GM13977 (cell line): Measurements from ENCODE around the gene CLCN1.

Source experiments
- DNase-seq: peaks from one replicate; pipeline ENCODE4 v3.0.0; 2012; ENCODE audit warnings: low spot score
- CTCF ChIP-seq: IDR thresholded peaks from 2 replicates; pipeline ENCODE4 v1.5.1; 2012; ENCODE audit warnings: mild to moderate bottlenecking, control low read depth; ENCODE audit not compliant: insufficient read depth; ENCODE audit errors: extremely low read depth, missing control alignments
- in situ Hi-C: fragments of 300-500 bp; cut with MboI; formaldehyde crosslinking; loops from one replicate; pipeline ENCODE4 v1.12.0; 2022; ENCODE audit warnings: low sequenced_read_pairs, low pct_unique_long_range_greater_than_20kb, mixed read lengths, inconsistent platforms; ENCODE audit not compliant: unreplicated experiment

The CLCN1 gene

DNA sequence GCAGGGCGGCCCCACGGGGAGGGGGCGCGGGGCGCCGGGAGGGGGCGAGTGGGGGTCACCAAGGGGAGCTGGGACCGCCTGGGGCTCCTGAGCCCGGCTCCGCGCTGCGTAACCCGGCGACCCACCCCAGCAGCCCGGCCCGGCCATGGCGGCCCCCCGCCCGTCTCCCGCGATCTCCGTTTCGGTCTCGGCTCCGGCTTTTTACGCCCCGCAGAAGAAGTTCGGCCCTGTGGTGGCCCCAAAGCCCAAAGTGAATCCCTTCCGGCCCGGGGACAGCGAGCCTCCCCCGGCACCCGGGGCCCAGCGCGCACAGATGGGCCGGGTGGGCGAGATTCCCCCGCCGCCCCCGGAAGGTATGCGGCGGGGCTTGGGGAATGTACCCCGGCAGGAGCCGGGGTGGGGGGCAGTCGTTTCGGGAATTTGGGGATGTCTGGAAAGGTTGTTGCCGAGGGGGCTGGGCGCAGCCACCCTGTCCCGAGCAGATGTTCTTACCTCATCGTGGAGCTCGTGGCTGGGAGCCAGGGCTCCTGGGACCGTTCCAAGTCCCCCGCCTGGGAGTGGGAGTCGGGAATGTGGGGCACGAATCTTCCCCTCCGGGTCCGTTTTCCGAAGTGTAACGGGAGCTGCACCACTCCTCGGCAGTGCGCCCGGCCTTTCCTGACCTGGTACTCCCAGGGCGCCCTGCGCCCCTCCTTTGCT, 65.7 kb downstream of the CLCN1 start:
- DNase-seq: peak; percentile 69

GRCh38 chr7:143382126-143382790, 66.3 kb downstream of the CLCN1 start:
- in situ Hi-C loops: no loop called here
- TF ChIP-seq CTCF: no peak
- DNase-seq: no peak

More for the DNA sequence above, 65.7 kb downstream of the CLCN1 start:
- in situ Hi-C loops: no loop called here
- TF ChIP-seq CTCF: no peak

DNA sequence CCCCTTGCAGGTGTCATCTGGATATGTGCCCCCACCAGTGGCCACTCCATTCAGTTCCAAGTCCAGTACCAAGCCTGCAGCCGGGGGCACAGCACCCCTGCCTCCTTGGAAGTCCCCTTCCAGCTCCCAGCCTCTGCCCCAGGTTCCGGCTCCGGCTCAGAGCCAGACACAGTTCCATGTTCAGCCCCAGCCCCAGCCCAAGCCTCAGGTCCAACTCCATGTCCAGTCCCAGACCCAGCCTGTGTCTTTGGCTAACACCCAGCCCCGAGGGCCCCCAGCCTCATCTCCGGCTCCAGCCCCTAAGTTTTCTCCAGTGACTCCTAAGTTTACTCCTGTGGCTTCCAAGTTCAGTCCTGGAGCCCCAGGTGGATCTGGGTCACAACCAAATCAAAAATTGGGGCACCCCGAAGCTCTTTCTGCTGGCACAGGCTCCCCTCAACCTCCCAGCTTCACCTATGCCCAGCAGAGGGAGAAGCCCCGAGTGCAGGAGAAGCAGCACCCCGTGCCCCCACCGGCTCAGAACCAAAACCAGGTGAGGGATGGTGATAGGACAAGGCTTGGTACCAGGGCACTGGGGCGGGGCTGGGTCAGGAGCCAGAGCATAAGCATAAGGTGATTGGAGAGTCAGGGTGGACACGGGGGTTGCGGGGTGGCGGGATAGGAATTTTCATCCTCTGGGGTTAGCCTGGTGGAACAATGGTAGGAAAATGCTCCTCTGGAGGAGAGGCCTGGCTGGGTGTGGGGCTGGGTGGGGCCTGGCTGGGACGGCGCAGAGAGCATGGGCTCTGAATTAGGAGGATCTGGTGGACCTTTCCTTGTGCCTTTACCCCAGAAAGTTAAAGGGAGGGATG, 67.1 kb downstream of the CLCN1 start:
- in situ Hi-C loops: no loop called here
- no peak for TF ChIP-seq CTCF
- no peak for DNase-seq

DNA sequence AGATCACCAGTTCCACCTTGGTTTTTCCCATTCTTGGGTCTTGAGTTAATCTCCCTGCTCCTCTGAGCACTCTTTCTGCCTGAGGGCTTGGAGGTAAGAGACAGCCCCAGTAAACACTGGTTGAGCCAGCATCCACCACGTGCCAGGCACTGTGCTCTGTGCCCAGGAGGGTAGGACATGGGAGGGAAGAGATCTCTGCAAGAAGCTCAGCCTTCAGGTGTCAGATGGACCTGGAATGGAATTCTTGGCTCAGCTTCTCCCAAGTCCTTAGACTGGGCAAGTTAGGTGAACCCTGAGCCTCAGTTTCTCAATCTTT, 67.7 kb downstream of the CLCN1 start:
- no peak for DNase-seq
- in situ Hi-C loops: no loop called here
- TF ChIP-seq CTCF: no peak

- in situ Hi-C loops: no loop called here
- TF ChIP-seq CTCF: no peak
- no peak for DNase-seq
Measured at GRCh38 chr7:143384148-143384547, 68.2 kb downstream of the CLCN1 start.

DNA sequence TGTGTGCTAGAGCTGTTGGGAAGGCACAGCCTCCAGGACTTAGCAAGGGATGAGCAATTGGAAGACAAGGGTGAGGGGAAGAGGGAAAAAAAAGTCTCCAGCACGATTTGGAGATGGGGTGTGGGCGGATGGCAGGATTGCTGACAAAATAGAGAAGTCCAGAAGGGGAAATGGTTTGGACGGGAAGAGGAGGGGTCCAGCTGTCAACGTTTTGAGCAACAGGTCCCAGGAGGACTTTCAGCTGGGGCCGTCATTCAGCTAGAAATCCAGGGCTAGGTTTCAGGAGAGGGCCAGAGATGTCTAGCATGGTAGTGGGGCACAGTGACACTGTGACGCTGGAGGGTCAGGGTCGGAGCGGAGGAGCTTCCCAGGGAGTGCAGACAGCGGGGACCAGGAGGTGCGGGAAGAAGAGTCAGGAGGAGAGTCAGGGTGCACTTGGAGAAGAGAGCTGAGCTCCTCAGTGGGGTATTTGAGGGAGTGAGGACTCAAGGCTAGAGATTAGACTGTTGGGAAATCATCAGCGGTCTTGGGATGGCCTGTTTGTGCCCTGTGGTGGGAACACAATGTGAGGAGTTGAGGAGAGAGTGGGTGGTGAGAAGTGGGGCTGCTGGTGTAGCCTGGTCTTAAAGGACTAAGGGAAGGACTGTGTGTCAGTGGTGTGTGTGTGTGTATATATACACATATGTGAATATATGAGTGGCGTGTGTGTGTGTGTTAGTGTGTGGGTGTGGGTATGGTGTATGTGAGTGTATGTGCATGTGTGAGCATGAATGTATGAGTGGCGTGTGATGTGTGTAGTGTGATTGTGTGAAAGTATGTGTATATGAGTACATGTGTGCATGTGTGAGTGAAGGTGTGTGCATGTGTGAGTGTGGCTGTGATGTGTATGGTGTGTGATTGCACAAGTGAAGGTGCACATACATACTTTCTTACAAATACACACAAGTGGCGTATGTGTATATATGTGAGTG, 69.0 kb downstream of the CLCN1 start:
- DNase-seq: no peak
- in situ Hi-C loops: no loop called here
- TF ChIP-seq CTCF: no peak
